WTC11 (cell line): ENCODE measurements around the gene ANO8. TPM values are rescaled to one million over a fixed set of nuclear protein-coding genes. Genes with fewer than 3 reads are reported as not detected.

Experiments used
- AFF4 ChIP-seq: sonication (generic); formaldehyde crosslinking; IDR thresholded peaks from 2 replicates; pipeline ENCODE4 v1.8.1; 2023; ENCODE audit warnings: mild to moderate bottlenecking, missing genetic modification reagents, borderline replicate concordance
- ATF3 ChIP-seq: sonication (generic); formaldehyde crosslinking; conservative IDR thresholded peaks from 2 replicates; pipeline ENCODE4 v1.8.1; 2022; ENCODE audit warnings: mild to moderate bottlenecking, missing genetic modification reagents
- CREM ChIP-seq: sonication (generic); formaldehyde crosslinking; IDR thresholded peaks from 2 replicates; pipeline ENCODE4 v1.8.1; 2022; ENCODE audit warnings: mild to moderate bottlenecking, missing genetic modification reagents, moderate library complexity
- E2F1 ChIP-seq: sonication (generic); formaldehyde crosslinking; IDR thresholded peaks from 2 replicates; pipeline ENCODE4 v1.8.0; 2022; ENCODE audit warnings: mild to moderate bottlenecking, missing genetic modification reagents
- ELF4 ChIP-seq: sonication (generic); formaldehyde crosslinking; IDR thresholded peaks from 2 replicates; pipeline ENCODE4 v1.8.1; 2022; ENCODE audit warnings: low read depth, mild to moderate bottlenecking, moderate library complexity, missing genetic modification reagents
- GRHL2 ChIP-seq: fragments of 250-450 bp; sonication (Bioruptor Pico); IDR thresholded peaks from 2 replicates; pipeline ENCODE4 v1.8.0; 2022; ENCODE audit warnings: mild to moderate bottlenecking, moderate library complexity; ENCODE audit not compliant: insufficient replicate concordance, severe bottlenecking
- IRF1 ChIP-seq: sonication (generic); formaldehyde crosslinking; IDR thresholded peaks from 2 replicates; pipeline ENCODE4 v1.8.0; 2023; ENCODE audit warnings: missing genetic modification reagents
- JAZF1 ChIP-seq: fragments of 250-450 bp; sonication (Bioruptor Pico); IDR thresholded peaks from 2 replicates; pipeline ENCODE4 v1.9.0; 2021; ENCODE audit warnings: moderate library complexity, mild to moderate bottlenecking, inconsistent platforms
- KAT7 ChIP-seq: sonication (generic); formaldehyde crosslinking; IDR thresholded peaks from 2 replicates; pipeline ENCODE4 v1.8.1; 2023; ENCODE audit warnings: missing genetic modification reagents, mild to moderate bottlenecking, borderline replicate concordance
- MXD4 ChIP-seq: fragments of 250-450 bp; sonication (Bioruptor Pico); IDR thresholded peaks from 2 replicates; pipeline ENCODE4 v1.8.0; 2021; ENCODE audit warnings: mild to moderate bottlenecking, moderate library complexity, borderline replicate concordance
- NFE2L1 ChIP-seq: sonication (generic); formaldehyde crosslinking; IDR thresholded peaks from 2 replicates; pipeline ENCODE4 v1.8.1; 2023; ENCODE audit warnings: missing genetic modification reagents
- NR2C2 ChIP-seq: sonication (generic); formaldehyde crosslinking; IDR thresholded peaks from 2 replicates; pipeline ENCODE4 v1.8.0; 2022; ENCODE audit warnings: mild to moderate bottlenecking, missing genetic modification reagents
- NR3C1 ChIP-seq: sonication (generic); formaldehyde crosslinking; conservative IDR thresholded peaks from 2 replicates; pipeline ENCODE4 v1.8.1; 2023; ENCODE audit warnings: low read depth, mild to moderate bottlenecking, missing genetic modification reagents
- PRRX2 ChIP-seq: fragments of 250-450 bp; sonication (Bioruptor Pico); IDR thresholded peaks from 2 replicates; pipeline ENCODE4 v1.8.0; 2021; ENCODE audit warnings: mild to moderate bottlenecking
- RELA ChIP-seq: sonication (generic); formaldehyde crosslinking; IDR thresholded peaks from 2 replicates; pipeline ENCODE4 v1.8.1; 2022; ENCODE audit warnings: missing genetic modification reagents, mild to moderate bottlenecking, borderline replicate concordance
- STAT6 ChIP-seq: sonication (generic); formaldehyde crosslinking; conservative IDR thresholded peaks from 2 replicates; pipeline ENCODE4 v1.8.1; 2023; ENCODE audit warnings: mild to moderate bottlenecking, low read depth, missing genetic modification reagents, moderate library complexity
- TEAD1 ChIP-seq: sonication (generic); formaldehyde crosslinking; IDR thresholded peaks from 2 replicates; pipeline ENCODE4 v1.8.0; 2022; ENCODE audit warnings: mild to moderate bottlenecking, missing genetic modification reagents
- TP53 ChIP-seq: sonication (generic); formaldehyde crosslinking; IDR thresholded peaks from 2 replicates; pipeline ENCODE4 v1.8.1; 2023; ENCODE audit warnings: mild to moderate bottlenecking, missing genetic modification reagents
- USF2 ChIP-seq: sonication (generic); formaldehyde crosslinking; IDR thresholded peaks from 2 replicates; pipeline ENCODE4 v1.8.1; 2023; ENCODE audit warnings: mild to moderate bottlenecking, missing genetic modification reagents, moderate library complexity
- ZMAT4 ChIP-seq: fragments of 250-450 bp; sonication (Bioruptor Pico); IDR thresholded peaks from 2 replicates; pipeline ENCODE4 v1.9.0; 2021; ENCODE audit warnings: mild to moderate bottlenecking
- ZNF219 ChIP-seq: sonication (generic); formaldehyde crosslinking; IDR thresholded peaks from 2 replicates; pipeline ENCODE4 v1.8.0; 2023; ENCODE audit warnings: missing genetic modification reagents, mild to moderate bottlenecking, borderline replicate concordance
- ZNF281 ChIP-seq: sonication (generic); formaldehyde crosslinking; IDR thresholded peaks from 2 replicates; pipeline ENCODE4 v1.8.0; 2023; ENCODE audit warnings: mild to moderate bottlenecking, missing genetic modification reagents
- ZNF317 ChIP-seq: sonication (generic); formaldehyde crosslinking; IDR thresholded peaks from 2 replicates; pipeline ENCODE4 v1.8.1; 2023; ENCODE audit warnings: low read depth, mild to moderate bottlenecking, moderate library complexity, missing genetic modification reagents, borderline replicate concordance
- total RNA-seq: library from RNA; stranded (reverse); gene quantifications from 3 replicates; pipeline ENCODE4 v1.2.3, GENCODE V29; 2021

ANO8 gene
- total RNA-seq, 1 experiment from 2014 or later: 32.6 TPM

- TF ChIP-seq E2F1 (CRISPR knock-in tag): peak; percentile 89
- peak; percentile 62; the same call in 1 of the 2 replicates for TF ChIP-seq ZNF317 (CRISPR knock-in tag)
- no peak for TF ChIP-seq GRHL2
- no peak; the same call in 1 of the 2 replicates for TF ChIP-seq ATF3 (CRISPR knock-in tag)
- TF ChIP-seq NR3C1 (CRISPR knock-in tag): peak; percentile 78; the same call in 1 of the 2 replicates
- no peak for TF ChIP-seq AFF4
- TF ChIP-seq NFE2L1: peak; percentile 83; the same call in 1 of the 2 replicates
- peak; percentile 97 for TF ChIP-seq ZNF219 (CRISPR knock-in tag)
- peak; percentile 95 for TF ChIP-seq RELA (CRISPR knock-in tag)
- peak; percentile 98 for TF ChIP-seq TP53 (CRISPR knock-in tag)
- TF ChIP-seq PRRX2 (CRISPR knock-in tag): 0 out of 2 replicates have a peak, but pooled peaks have one; percentile 51
- no peak for TF ChIP-seq JAZF1
- peak; percentile 84; the same call in 1 of the 2 replicates for TF ChIP-seq NR2C2 (CRISPR knock-in tag)
- peak; percentile 32; the same call in 1 of the 2 replicates for TF ChIP-seq USF2 (CRISPR knock-in tag)
- TF ChIP-seq IRF1 (CRISPR knock-in tag): peak; percentile 82
- no peak for TF ChIP-seq ZMAT4
- peak; percentile 77; the same call in 1 of the 2 replicates for TF ChIP-seq KAT7 (CRISPR knock-in tag)
- no peak for TF ChIP-seq STAT6 (CRISPR knock-in tag)
- no peak for TF ChIP-seq CREM (CRISPR knock-in tag)
- TF ChIP-seq TEAD1: peak; percentile 95
- TF ChIP-seq ELF4: peak; percentile 90; the same call in 1 of the 2 replicates
- no peak for TF ChIP-seq MXD4
- peak; percentile 93 for TF ChIP-seq ZNF281 (CRISPR knock-in tag)
Measured at GRCh38 chr19:17282488-17283125, 52.0 kb downstream of the ANO8 start (continued).
